ENCODE results near the gene CYBC1. TPM values are rescaled to one million over a fixed set of nuclear protein-coding genes. Genes with fewer than 3 reads are reported as not detected.

Gene CYBC1
- total and polyA plus RNA-seq, 9 of the 15 experiments (the other 6 are each of a cell fraction or from before 2014, with no cell fraction given) = 1.3 to 71.8 (median 49.9) TPM

- TF ChIP-seq E2F8 (IDR thresholded peaks at IDR 0.05; ENCODE audit: low read depth, partially characterized antibody) (peak; percentile 90), KDM5B (IDR thresholded peaks at IDR 0.05; ENCODE audit: insufficient replicate concordance, low read depth, low read length) (no peak), HDGF (IDR thresholded peaks at IDR 0.05) (no peak), MXD1 (CRISPR knock-in tag; IDR thresholded peaks at IDR 0.05; ENCODE audit: borderline replicate concordance, poor library complexity, severe bottlenecking) (no peak), ZNF766 (CRISPR knock-in tag; conservative IDR thresholded peaks at IDR 0.05) (0 out of 2 replicates have a peak, but pooled peaks have one; percentile 57), ESRRA (IDR thresholded peaks at IDR 0.05; ENCODE audit: borderline replicate concordance, low read depth) (no peak; the same call in 1 of the 2 replicates), UBTF (IDR thresholded peaks at IDR 0.05; ENCODE audit: borderline replicate concordance in 1 of 2, low read depth in 2 of 2, low read length in 2 of 2) (no peak; a peak in 1 of 4 replicates), ZNF121 (CRISPR knock-in tag; conservative IDR thresholded peaks at IDR 0.05) (peak; percentile 77), ESRRB (CRISPR knock-in tag; IDR thresholded peaks at IDR 0.05; ENCODE audit: borderline replicate concordance) (no peak), TAF1 (IDR thresholded peaks at IDR 0.05; ENCODE audit: control insufficient read depth, extremely low read depth, insufficient read depth, low read length, severe bottlenecking) (peak; percentile 83), MYBL2 (IDR thresholded peaks at IDR 0.05; ENCODE audit: low read depth) (no peak), MYBL2 (CRISPR knock-in tag; IDR thresholded peaks at IDR 0.05; ENCODE audit: borderline replicate concordance) (no peak), RAD51 (IDR thresholded peaks at IDR 0.05; ENCODE audit: borderline replicate concordance, low read depth) (no peak), SAFB2 (IDR thresholded peaks at IDR 0.05; ENCODE audit: borderline replicate concordance, low read depth, low read length, severe bottlenecking) (no peak), ZBTB7A (IDR thresholded peaks at IDR 0.05; ENCODE audit: borderline replicate concordance, control insufficient read depth, low read depth, low read length) (peak; percentile 44; the same call in 1 of the 2 replicates), ELF4 (CRISPR knock-in tag; IDR thresholded peaks at IDR 0.05) (peak; percentile 96), SAP30 (IDR thresholded peaks at IDR 0.05; ENCODE audit: borderline replicate concordance, insufficient read depth, low read depth, low read length, poor library complexity, severe bottlenecking) (peak; percentile 86), SP1 (CRISPR knock-in tag; IDR thresholded peaks at IDR 0.05) (peak; percentile 88), ZNF699 (CRISPR knock-in tag; IDR thresholded peaks at IDR 0.05; ENCODE audit: insufficient replicate concordance) (no peak), NR2C1 (IDR thresholded peaks at IDR 0.05) (no peak), NR2C1 (tag; IDR thresholded peaks at IDR 0.05) (no peak)
Measured at GRCh38 chr17:82450357-82451106, at the start of gene CYBC1 (continued).

All from K562 (cell line).